GM19328 (cell line): ENCODE measurements around the gene CPED1.
"Not testable (repeated sequence)": the region's sequence is repeated elsewhere in the genome, so short reads cannot be mapped to it uniquely, and the experiment has no call there.

Experiments used
- ATAC-seq: cut with Tn5 transposase; IDR thresholded peaks from one replicate; pipeline ENCODE4 v1.9.1; 2021; ENCODE audit warnings: mild to moderate bottlenecking, moderate library complexity; ENCODE audit not compliant: unreplicated experiment

CPED1 gene

GRCh38 chr7:121205777-121206176 lies 217.3 kb downstream of the CPED1 start:
- ATAC-seq, result no peak

- ATAC-seq, result no peak
These were observed 222.7 kb downstream of the CPED1 start for GRCh38 chr7:121211253-121211652.

- no peak for ATAC-seq
These were observed 223.5 kb downstream of the CPED1 start for GRCh38 chr7:121212036-121212435.

GRCh38 chr7:121214657-121215056 lies 226.1 kb downstream of the CPED1 start:
- ATAC-seq, result no peak

- no peak for ATAC-seq
These were observed 230.5 kb downstream of the CPED1 start for GRCh38 chr7:121219026-121219425.

- not testable (repeated sequence) for ATAC-seq
These were observed 232.6 kb downstream of the CPED1 start for GRCh38 chr7:121221108-121221507.

- no peak for ATAC-seq
These were observed 240.3 kb downstream of the CPED1 start for GRCh38 chr7:121228779-121229178.

GRCh38 chr7:121235201-121235600 lies 246.7 kb downstream of the CPED1 start:
- ATAC-seq, result no peak

GRCh38 chr7:121237601-121238000 lies 249.1 kb downstream of the CPED1 start:
- ATAC-seq, result no peak

GRCh38 chr7:121244120-121244870 lies 255.8 kb downstream of the CPED1 start:
- ATAC-seq, result no peak

- ATAC-seq, result not testable (repeated sequence)
These were observed 262.9 kb downstream of the CPED1 start for GRCh38 chr7:121251367-121251766.

- not testable (repeated sequence) for ATAC-seq
These were observed 264.2 kb downstream of the CPED1 start for GRCh38 chr7:121252523-121253235.

GRCh38 chr7:121259826-121260225 lies 271.3 kb downstream of the CPED1 start:
- ATAC-seq, result no peak

GRCh38 chr7:121261207-121261884 lies 272.8 kb downstream of the CPED1 start:
- ATAC-seq, result no peak

- no peak for ATAC-seq
These were observed 273.7 kb downstream of the CPED1 start for GRCh38 chr7:121262221-121262620.

- ATAC-seq, result no peak
These were observed 274.5 kb downstream of the CPED1 start for GRCh38 chr7:121262969-121263368.

GRCh38 chr7:121266307-121266894 lies 277.9 kb downstream of the CPED1 start:
- ATAC-seq, result no peak

- no peak for ATAC-seq
These were observed 279.1 kb downstream of the CPED1 start for GRCh38 chr7:121267612-121268011.

- no peak for ATAC-seq
These were observed 281.3 kb downstream of the CPED1 start for GRCh38 chr7:121269798-121270197.

GRCh38 chr7:121271098-121271497 lies 282.6 kb downstream of the CPED1 start:
- ATAC-seq, result no peak

GRCh38 chr7:121271916-121272315 lies 283.4 kb downstream of the CPED1 start:
- no peak for ATAC-seq
